ENCODE data around the gene PLCL1.

Gene PLCL1

GRCh38 chr2:198134293-198134955 is 330.0 kb downstream of the PLCL1 start:
- H3K4me2 ChIP-seq (ENCODE audit: low read length) = no peak overlapping the region
- no peak overlapping the region for H3K4me3 ChIP-seq (ENCODE audit: low read depth, low read length, poor library complexity, severe bottlenecking)
- no peaks in the 10 kb centered on the region for H3K36me3 ChIP-seq (ENCODE audit: insufficient read depth, low read length)
- H3K9ac ChIP-seq (ENCODE audit: low read length) = no peak overlapping the region
- TF ChIP-seq EZH2 (IDR thresholded peaks at IDR 0.05; ENCODE audit: borderline replicate concordance, low read length) (no peak), CTCF (IDR thresholded peaks at IDR 0.05; ENCODE audit: low read length) (no peak)
- no peaks in the 10 kb centered on the region for H3K79me2 ChIP-seq (ENCODE audit: insufficient read depth, low read length)
- no peak overlapping the region for H2AFZ ChIP-seq (ENCODE audit: low read length)
- H3K27me3 ChIP-seq (ENCODE audit: insufficient read depth, low read length) = no peaks in the 10 kb centered on the region
- H3F3A ChIP-seq (ENCODE audit: insufficient read depth, low read length) = no peaks in the 10 kb centered on the region
- no peaks in the 10 kb centered on the region for H3K9me3 ChIP-seq (ENCODE audit: low read length)
- no peak overlapping the region for H3K27ac ChIP-seq (ENCODE audit: low read depth, low read length, poor library complexity, severe bottlenecking)
- H4K20me1 ChIP-seq (ENCODE audit: insufficient read depth, low read length) = no peaks in the 10 kb centered on the region
- H3K4me1 ChIP-seq (ENCODE audit: insufficient read depth, low read length, severe bottlenecking) = no peaks in the 10 kb centered on the region
- H3K9me2 ChIP-seq (ENCODE audit: low read depth, low read length) = no peaks in the 10 kb centered on the region

GRCh38 chr2:198135481-198135934 is 331.1 kb downstream of the PLCL1 start:
- no peaks in the 10 kb centered on the region for H3K27me3 ChIP-seq (ENCODE audit: insufficient read depth, low read length)
- no peaks in the 10 kb centered on the region for H3K9me3 ChIP-seq (ENCODE audit: low read length)
- H4K20me1 ChIP-seq (ENCODE audit: insufficient read depth, low read length) = no peaks in the 10 kb centered on the region
- TF ChIP-seq CTCF (IDR thresholded peaks at IDR 0.05; ENCODE audit: low read length) = no peak
- TF ChIP-seq EZH2 (IDR thresholded peaks at IDR 0.05; ENCODE audit: borderline replicate concordance, low read length) = no peak
- H3K9ac ChIP-seq (ENCODE audit: low read length) = no peak overlapping the region
- H3K79me2 ChIP-seq (ENCODE audit: insufficient read depth, low read length) = no peaks in the 10 kb centered on the region
- H3K4me1 ChIP-seq (ENCODE audit: insufficient read depth, low read length, severe bottlenecking) = no peaks in the 10 kb centered on the region
- H3K36me3 ChIP-seq (ENCODE audit: insufficient read depth, low read length) = no peaks in the 10 kb centered on the region
- H3K27ac ChIP-seq (ENCODE audit: low read depth, low read length, poor library complexity, severe bottlenecking) = no peak overlapping the region
- H3K9me2 ChIP-seq (ENCODE audit: low read depth, low read length) = no peaks in the 10 kb centered on the region
- H3F3A ChIP-seq (ENCODE audit: insufficient read depth, low read length) = no peaks in the 10 kb centered on the region
- no peak overlapping the region for H2AFZ ChIP-seq (ENCODE audit: low read length)
- H3K4me2 ChIP-seq (ENCODE audit: low read length) = no peak overlapping the region
- H3K4me3 ChIP-seq (ENCODE audit: low read depth, low read length, poor library complexity, severe bottlenecking) = no peak overlapping the region

GRCh38 chr2:198136142-198136541 is 331.7 kb downstream of the PLCL1 start:
- H3K4me2 ChIP-seq (ENCODE audit: low read length) = no peak overlapping the region
- H2AFZ ChIP-seq (ENCODE audit: low read length) = no peak overlapping the region
- no peaks in the 10 kb centered on the region for H3K36me3 ChIP-seq (ENCODE audit: insufficient read depth, low read length)
- no peaks in the 10 kb centered on the region for H3K9me2 ChIP-seq (ENCODE audit: low read depth, low read length)
- H3K27me3 ChIP-seq (ENCODE audit: insufficient read depth, low read length) = no peaks in the 10 kb centered on the region
- no peaks in the 10 kb centered on the region for H3K79me2 ChIP-seq (ENCODE audit: insufficient read depth, low read length)
- H4K20me1 ChIP-seq (ENCODE audit: insufficient read depth, low read length) = no peaks in the 10 kb centered on the region
- TF ChIP-seq CTCF (IDR thresholded peaks at IDR 0.05; ENCODE audit: low read length) = no peak
- TF ChIP-seq EZH2 (IDR thresholded peaks at IDR 0.05; ENCODE audit: borderline replicate concordance, low read length) = no peak
- H3K4me1 ChIP-seq (ENCODE audit: insufficient read depth, low read length, severe bottlenecking) = no peaks in the 10 kb centered on the region
- no peak overlapping the region for H3K27ac ChIP-seq (ENCODE audit: low read depth, low read length, poor library complexity, severe bottlenecking)
- no peak overlapping the region for H3K4me3 ChIP-seq (ENCODE audit: low read depth, low read length, poor library complexity, severe bottlenecking)
- H3K9me3 ChIP-seq (ENCODE audit: low read length) = no peaks in the 10 kb centered on the region
- H3K9ac ChIP-seq (ENCODE audit: low read length) = no peak overlapping the region
- no peaks in the 10 kb centered on the region for H3F3A ChIP-seq (ENCODE audit: insufficient read depth, low read length)
